GM12891 (cell line): ENCODE results near the gene SRL.

Experiments
- POLR2A ChIP-seq: IDR thresholded peaks from 2 replicates; pipeline ENCODE4 v1.6.1; 2011; ENCODE audit warnings: low read depth, low read length, control low read depth
- POLR2AphosphoS5 ChIP-seq: IDR thresholded peaks from 2 replicates; pipeline ENCODE4 v1.6.1; 2011; ENCODE audit warnings: low read depth, low read length, control low read depth
- POU2F2 ChIP-seq: IDR thresholded peaks from 2 replicates; pipeline ENCODE4 v1.6.1; 2011; ENCODE audit warnings: low read depth, mild to moderate bottlenecking, control low read depth, low read length, moderate library complexity
- SPI1 ChIP-seq: IDR thresholded peaks from 2 replicates; pipeline ENCODE4 v1.6.1; 2011; ENCODE audit warnings: low read depth, low read length, control low read depth
- TAF1 ChIP-seq: IDR thresholded peaks from 2 replicates; pipeline ENCODE4 v1.6.1; 2011; ENCODE audit warnings: low read depth, low read length, control low read depth

GRCh38 chr16:4225075-4225474 lies 16.8 kb downstream of the SRL start:
- no peak for TF ChIP-seq POLR2AphosphoS5
- no peak for TF ChIP-seq POLR2A
- TF ChIP-seq POU2F2, result no peak
- no peak for TF ChIP-seq TAF1
- no peak for TF ChIP-seq SPI1
